Measurements from ENCODE around the gene KIF23.

DNA sequence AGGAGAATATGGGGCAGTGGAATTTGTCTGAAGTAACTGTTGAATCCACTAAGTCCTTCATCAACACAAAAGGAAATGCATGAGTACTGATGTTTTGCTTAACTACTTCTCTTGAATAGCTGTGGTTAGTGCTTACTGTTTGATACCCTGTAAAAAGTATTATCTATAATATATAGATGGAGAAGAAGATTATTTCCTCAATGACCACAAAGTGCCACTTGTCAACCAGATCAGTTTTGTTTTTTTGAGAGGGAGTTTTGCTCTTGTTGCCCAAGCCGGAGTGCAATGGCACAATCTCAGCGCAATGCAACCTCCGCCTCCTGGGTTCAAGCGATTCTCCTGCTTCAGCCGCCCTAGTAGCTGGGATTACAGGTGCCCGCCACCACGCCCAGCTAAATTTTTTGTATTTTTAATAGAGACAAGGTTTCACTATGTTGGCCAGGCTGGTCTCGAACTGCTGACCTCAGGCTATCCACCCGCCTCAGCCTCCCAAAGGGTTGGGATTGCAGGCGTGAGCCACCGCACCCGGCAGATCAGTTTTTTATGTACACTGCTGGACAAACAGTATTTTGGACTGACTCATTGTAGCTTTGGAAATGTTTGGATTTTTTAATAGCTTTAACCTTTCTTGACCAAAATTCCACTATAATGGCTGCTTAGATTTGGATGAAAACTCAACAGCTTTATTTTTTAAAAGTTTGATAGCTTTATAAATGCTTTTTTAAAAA lies 37.0 kb downstream of the KIF23 start:
- TF ChIP-seq CTCF (IDR thresholded peaks at IDR 0.05): no peak
- no peak for TF ChIP-seq POLR2A (IDR thresholded peaks at IDR 0.05)
- TF ChIP-seq POLR2AphosphoS5 (IDR thresholded peaks at IDR 0.05): no peak
- TF ChIP-seq EP300 (IDR thresholded peaks at IDR 0.05): no peak
